NB4 (cell line): Measurements from ENCODE around the gene CIP2A.
"Not testable (repeated sequence)": the region's sequence is repeated elsewhere in the genome, so short reads cannot be mapped to it uniquely, and the experiment has no call there.

Experiments used
- DNase-seq: peaks from one replicate; pipeline ENCODE4 v3.0.0; 2010; ENCODE audit warnings: low read depth
- H3K4me3 ChIP-seq: one replicate; pipeline ENCODE4 v1.5.1; 2011; ENCODE audit warnings: mild to moderate bottlenecking, low read depth, low read length, moderate library complexity
- CTCF ChIP-seq: IDR thresholded peaks from one replicate; pipeline ENCODE4 v1.5.1; 2012; ENCODE audit warnings: low read depth, low read length
- MAX ChIP-seq: IDR thresholded peaks from 2 replicates; pipeline ENCODE4 v1.6.1; 2011; ENCODE audit warnings: low read depth, low read length
- MYC ChIP-seq: IDR thresholded peaks from 2 replicates; pipeline ENCODE4 v1.6.1; 2011; ENCODE audit warnings: low read depth, low read length
- POLR2A ChIP-seq: IDR thresholded peaks from 2 replicates; pipeline ENCODE4 v1.6.1; 2011; ENCODE audit warnings: mild to moderate bottlenecking; ENCODE audit not compliant: insufficient read length; ENCODE audit errors: extremely low read depth

Gene CIP2A

GRCh38 chr3:108589081-108589997 is at the start of gene CIP2A, which contains the start of gene DZIP3:
Gene CIP2A, minus strand, starts transcription at chr3:108589438. Its CDS starts 63 bp downstream, at chr3:108589375.
Gene DZIP3, plus strand, starts transcription at chr3:108589722. Its CDS starts 15,685 bp downstream, at chr3:108605407.
- peak; percentile 49; the same call in 1 of the 2 replicates for TF ChIP-seq MYC
- no peak for TF ChIP-seq CTCF
- peak; percentile 53 for TF ChIP-seq POLR2A
- TF ChIP-seq MAX = peak; percentile 59
- DNase-seq = peak; percentile 95
- H3K4me3 ChIP-seq = peak within 1 kb of the TSS; percentile 96

GRCh38 chr3:108629974-108630373 is 40.7 kb upstream of the CIP2A start:
- no peak for TF ChIP-seq MAX
- no peak for TF ChIP-seq MYC
- TF ChIP-seq POLR2A = no peak
- TF ChIP-seq CTCF = no peak
- DNase-seq = no peak
- no peak overlapping the region for H3K4me3 ChIP-seq

GRCh38 chr3:108623504-108623903 is 34.3 kb upstream of the CIP2A start:
- TF ChIP-seq CTCF = no peak
- no peak for TF ChIP-seq MAX
- no peak for TF ChIP-seq POLR2A
- no peak for TF ChIP-seq MYC
- DNase-seq = no peak
- H3K4me3 ChIP-seq = no peak overlapping the region

- no peak overlapping the region for H3K4me3 ChIP-seq
- no peak for TF ChIP-seq MAX
- TF ChIP-seq MYC = no peak
- no peak for TF ChIP-seq POLR2A
- TF ChIP-seq CTCF = no peak
- DNase-seq = no peak
Observed at GRCh38 chr3:108620250-108620649, 31.0 kb upstream of the CIP2A start.

GRCh38 chr3:108616090-108616489 is 26.9 kb upstream of the CIP2A start:
- not testable (repeated sequence) for DNase-seq

GRCh38 chr3:108610651-108611050 is 21.4 kb upstream of the CIP2A start:
- no peak overlapping the region for H3K4me3 ChIP-seq
- no peak for DNase-seq
- TF ChIP-seq MYC (no peak), MAX (no peak), CTCF (no peak), POLR2A (no peak)

More at GRCh38 chr3:108616090-108616489, 26.9 kb upstream of the CIP2A start:
- not testable (repeated sequence) for H3K4me3 ChIP-seq
